Tibial nerve (tissue), 4 donors: ENCODE results near the gene LAP3. TPM values are rescaled to one million over a fixed set of nuclear protein-coding genes. Genes with fewer than 3 reads are reported as not detected.
A peak's percentile ranks its signal among the peaks of the same experiment; 100 is the strongest.

ENCODE experiments used
- DNase-seq, 2 donors: peaks; one replicate each; pipeline ENCODE4 v3.0.0-alpha.2; 2019; ENCODE audit warnings: low spot score in 2 of 2
- H3K27ac ChIP-seq, 4 donors: fragments of 200-600 bp; sonication (generic) in 3 of 4; one replicate each; pipeline ENCODE4 v1.5.1; 2017 to 2019; ENCODE audit warnings: mild to moderate bottlenecking in 1 of 4
- H3K27me3 ChIP-seq, 2 donors: fragments of 200-600 bp; sonication (generic) in 1 of 2; one replicate each; pipeline versions ENCODE4 v1.5.1 to v1.6.0; 2017 to 2019
- H3K36me3 ChIP-seq, 3 donors: fragments of 200-600 bp; sonication (generic); one replicate each; pipeline ENCODE4 v1.5.1; 2018 to 2019
- H3K4me1 ChIP-seq, 4 donors: fragments of 200-600 bp; sonication (generic) in 3 of 4; one replicate each; pipeline ENCODE4 v1.5.1; 2017 to 2019
- H3K4me3 ChIP-seq, 4 donors: fragments of 200-600 bp; sonication (generic) in 3 of 4; one replicate each; pipeline ENCODE4 v1.5.1; 2017 to 2019; ENCODE audit warnings: mild to moderate bottlenecking in 1 of 4, moderate library complexity in 1 of 4
- H3K9me3 ChIP-seq, 4 donors: fragments of 200-600 bp; sonication (generic) in 3 of 4; one replicate each; pipeline ENCODE4 v1.5.1; 2017 to 2019
- CTCF ChIP-seq, 5 experiments: fragments of 200-600 bp in 3 of 5; fragments of 450-650 bp in 2 of 5; sonication (generic) in 3 of 5; IDR thresholded peaks; one replicate each; pipeline ENCODE4 v1.5.1; 2016 to 2019; ENCODE audit warnings: antibody characterized with exemption in 5 of 5, mild to moderate bottlenecking in 3 of 5, moderate library complexity in 2 of 5
- EP300 ChIP-seq, 2 donors: sonication (generic); formaldehyde crosslinking; IDR thresholded peaks; one replicate each; pipeline ENCODE4 v1.6.1; 2017; ENCODE audit warnings: antibody characterized with exemption in 2 of 2, mild to moderate bottlenecking in 1 of 2
- POLR2A ChIP-seq, 2 donors: fragments of 450-650 bp; IDR thresholded peaks; one replicate each; pipeline ENCODE4 v1.6.1; 2017; ENCODE audit warnings: antibody characterized with exemption in 2 of 2, mild to moderate bottlenecking in 2 of 2, moderate library complexity in 2 of 2
- WGBS, 2 donors: methylation state at CpG; one replicate each; pipeline ENCODE4 v1.1.5; 2018; 5-methylcytosine and 5-hydroxymethylcytosine counted together
- total RNA-seq, 4 donors: library from RNA; depleted of rRNA; stranded (reverse); fragments of >200 nt; gene quantifications; one replicate each; pipeline ENCODE4 v1.1.0, GENCODE V29; 2016

Gene LAP3
- total RNA-seq, 4 donors from 2014 or later: 63.2 to 110 (median 73.3) TPM

- Histone ChIP-seq H3K27me3 (no peaks in the 10 kb centered on the region), H3K9me3 (no peaks in the 10 kb centered on the region), H3K36me3 (peaks cover 0 to 80% (median 17%) of the 10 kb centered on the region in 3 donors), H3K4me3 (no peak overlapping the region), H3K27ac (no peak overlapping the region), H3K4me1 (peaks cover 0 to 6% (median 0%) of the 10 kb centered on the region in 4 donors)
- no peak for TF ChIP-seq POLR2A (IDR thresholded peaks at IDR 0.05)
- TF ChIP-seq EP300 (IDR thresholded peaks at IDR 0.05): no peak
- TF ChIP-seq CTCF (IDR thresholded peaks at IDR 0.05): no peak
- 96% methylated on average over 4 of the region's 4 CpGs for WGBS, 2 donors
- no peak for DNase-seq
Observed at GRCh38 chr4:17635056-17635455, 58.1 kb downstream of the LAP3 start.

- 86 to 91% methylated on average over 8 to 17 of the region's 17 CpGs for WGBS, 2 donors
- Histone ChIP-seq H3K9me3 (no peaks in the 10 kb centered on the region), H3K27ac (no peak overlapping the region), H3K4me3 (no peak overlapping the region), H3K27me3 (no peaks in the 10 kb centered on the region), H3K4me1 (peaks cover 0 to 6% (median 0%) of the 10 kb centered on the region in 4 donors), H3K36me3 (peaks cover 0 to 69% (median 17%) of the 10 kb centered on the region in 3 donors)
- TF ChIP-seq CTCF (IDR thresholded peaks at IDR 0.05) (no peak), POLR2A (IDR thresholded peaks at IDR 0.05) (no peak), EP300 (IDR thresholded peaks at IDR 0.05) (no peak)
- no peak for DNase-seq
Observed at GRCh38 chr4:17636341-17636695, 59.3 kb downstream of the LAP3 start.

GRCh38 chr4:17636696-17637622 is 60.0 kb downstream of the LAP3 start:
- peaks cover 0 to 6% (median 0%) of the 10 kb centered on the region in 4 donors for H3K4me1 ChIP-seq
- H3K27ac ChIP-seq: no peak overlapping the region
- DNase-seq: peak; percentile 67 to 78
- H3K9me3 ChIP-seq: peaks cover 0 to 3% (median 0%) of the 10 kb centered on the region in 4 donors
- TF ChIP-seq CTCF (IDR thresholded peaks at IDR 0.05): peak; percentile 80 to 91 (median 83)
- peak in 1 of 2 donors; percentile 8 for TF ChIP-seq EP300 (IDR thresholded peaks at IDR 0.05)
- TF ChIP-seq POLR2A (IDR thresholded peaks at IDR 0.05): no peak
- WGBS, 2 donors: 48 to 56% methylated on average over 32 of the region's 32 CpGs
- H3K27me3 ChIP-seq: no peaks in the 10 kb centered on the region
- H3K4me3 ChIP-seq: no peak overlapping the region
- peaks cover 0 to 64% (median 17%) of the 10 kb centered on the region in 3 donors for H3K36me3 ChIP-seq

GRCh38 chr4:17639136-17639535 is 62.1 kb downstream of the LAP3 start:
- H3K36me3 ChIP-seq: peaks cover 0 to 51% (median 6%) of the 10 kb centered on the region in 3 donors
- no peak overlapping the region for H3K27ac ChIP-seq
- DNase-seq: no peak
- 73 to 91% methylated on average over 7 of the region's 7 CpGs for WGBS, 2 donors
- no peak overlapping the region for H3K4me3 ChIP-seq
- TF ChIP-seq EP300 (IDR thresholded peaks at IDR 0.05) (no peak), CTCF (IDR thresholded peaks at IDR 0.05) (no peak), POLR2A (IDR thresholded peaks at IDR 0.05) (no peak)
- H3K9me3 ChIP-seq: peaks cover 0 to 21% (median 0%) of the 10 kb centered on the region in 4 donors
- peaks cover 0 to 6% (median 0%) of the 10 kb centered on the region in 4 donors for H3K4me1 ChIP-seq
- H3K27me3 ChIP-seq: no peaks in the 10 kb centered on the region

GRCh38 chr4:17642398-17642783 is 65.4 kb downstream of the LAP3 start:
- Histone ChIP-seq H3K27me3 (no peaks in the 10 kb centered on the region), H3K27ac (no peak overlapping the region), H3K36me3 (peaks cover 0 to 28% (median 0%) of the 10 kb centered on the region in 3 donors), H3K4me1 (no peaks in the 10 kb centered on the region), H3K9me3 (peaks cover 0 to 26% (median 0%) of the 10 kb centered on the region in 4 donors), H3K4me3 (no peak overlapping the region)
- 92 to 100% methylated on average over 1 of the region's 1 CpG for WGBS, 2 donors
- DNase-seq: no peak
- no peak for TF ChIP-seq CTCF (IDR thresholded peaks at IDR 0.05)
